GM10266 (cell line): ENCODE results near the gene HEATR1.

ENCODE experiments used
- DNase-seq: peaks from one replicate; pipeline ENCODE4 v3.0.0; 2012; ENCODE audit errors: extremely low spot score
- TF ChIP-seq, protein P1 (sequence below): IDR thresholded peaks from 2 replicates; pipeline ENCODE4 v1.5.1; 2012; ENCODE audit warnings: mild to moderate bottlenecking, low read depth; ENCODE audit not compliant: control insufficient read depth, insufficient read depth; ENCODE audit errors: missing control alignments

The HEATR1 gene

GRCh38 chr1:236526079-236526478 lies 78.2 kb downstream of the HEATR1 start:
- no peak for DNase-seq
- TF ChIP-seq, protein P1, sequence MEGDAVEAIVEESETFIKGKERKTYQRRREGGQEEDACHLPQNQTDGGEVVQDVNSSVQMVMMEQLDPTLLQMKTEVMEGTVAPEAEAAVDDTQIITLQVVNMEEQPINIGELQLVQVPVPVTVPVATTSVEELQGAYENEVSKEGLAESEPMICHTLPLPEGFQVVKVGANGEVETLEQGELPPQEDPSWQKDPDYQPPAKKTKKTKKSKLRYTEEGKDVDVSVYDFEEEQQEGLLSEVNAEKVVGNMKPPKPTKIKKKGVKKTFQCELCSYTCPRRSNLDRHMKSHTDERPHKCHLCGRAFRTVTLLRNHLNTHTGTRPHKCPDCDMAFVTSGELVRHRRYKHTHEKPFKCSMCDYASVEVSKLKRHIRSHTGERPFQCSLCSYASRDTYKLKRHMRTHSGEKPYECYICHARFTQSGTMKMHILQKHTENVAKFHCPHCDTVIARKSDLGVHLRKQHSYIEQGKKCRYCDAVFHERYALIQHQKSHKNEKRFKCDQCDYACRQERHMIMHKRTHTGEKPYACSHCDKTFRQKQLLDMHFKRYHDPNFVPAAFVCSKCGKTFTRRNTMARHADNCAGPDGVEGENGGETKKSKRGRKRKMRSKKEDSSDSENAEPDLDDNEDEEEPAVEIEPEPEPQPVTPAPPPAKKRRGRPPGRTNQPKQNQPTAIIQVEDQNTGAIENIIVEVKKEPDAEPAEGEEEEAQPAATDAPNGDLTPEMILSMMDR, result no peak

- no peak for DNase-seq
- TF ChIP-seq, protein P1, result no peak
Observed at GRCh38 chr1:236524895-236525184, 79.5 kb downstream of the HEATR1 start.

DNA sequence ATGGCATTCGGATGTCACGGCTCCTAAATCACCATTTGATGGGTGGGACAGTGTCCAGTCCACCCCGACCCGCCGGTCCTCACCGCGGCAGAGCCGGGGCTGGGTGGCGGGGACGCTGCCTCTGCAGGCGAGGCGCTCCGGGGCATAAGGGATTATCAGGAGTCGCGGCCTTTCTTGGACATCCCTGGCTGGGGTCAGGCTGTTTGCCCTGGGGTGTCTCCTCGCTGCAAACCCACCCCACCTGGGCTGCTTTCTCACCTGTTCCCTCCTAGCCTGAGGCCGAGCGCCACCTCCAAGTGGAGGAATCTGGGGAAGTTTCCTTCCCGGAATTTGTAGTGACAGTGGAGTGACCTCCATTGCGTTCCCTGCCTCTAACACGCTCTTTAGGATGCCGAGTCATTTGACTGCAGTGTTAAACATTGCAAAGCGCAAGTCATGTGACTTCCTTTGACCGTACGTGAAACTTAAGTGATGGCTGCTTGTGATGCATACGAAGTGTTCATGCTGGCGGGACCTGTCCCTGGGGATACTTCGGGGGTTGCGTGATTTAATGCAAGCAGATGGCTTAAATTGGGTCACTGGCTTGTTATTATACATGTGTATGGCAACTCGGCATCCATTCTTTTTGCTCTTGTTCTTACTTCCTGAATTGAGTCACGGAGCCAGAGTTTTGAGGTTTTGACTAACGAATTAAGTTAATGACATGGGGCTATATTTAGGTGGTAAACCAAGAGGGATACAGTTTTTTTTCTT lies 80.0 kb downstream of the HEATR1 start:
- TF ChIP-seq, protein P1, result no peak
- DNase-seq, result peak; percentile 77

GRCh38 chr1:236523704-236524141 lies 80.6 kb downstream of the HEATR1 start, which contains the start of gene LGALS8:
TSS of gene LGALS8 (plus strand) at chr1:236523982. CDS start at chr1:236526071, 2,089 bp downstream.
- TF ChIP-seq, protein P1, result no peak
- DNase-seq, result peak; percentile 80

- TF ChIP-seq, protein P1, result no peak
- no peak for DNase-seq
Observed at GRCh38 chr1:236522937-236523703, 81.2 kb downstream of the HEATR1 start.

DNA sequence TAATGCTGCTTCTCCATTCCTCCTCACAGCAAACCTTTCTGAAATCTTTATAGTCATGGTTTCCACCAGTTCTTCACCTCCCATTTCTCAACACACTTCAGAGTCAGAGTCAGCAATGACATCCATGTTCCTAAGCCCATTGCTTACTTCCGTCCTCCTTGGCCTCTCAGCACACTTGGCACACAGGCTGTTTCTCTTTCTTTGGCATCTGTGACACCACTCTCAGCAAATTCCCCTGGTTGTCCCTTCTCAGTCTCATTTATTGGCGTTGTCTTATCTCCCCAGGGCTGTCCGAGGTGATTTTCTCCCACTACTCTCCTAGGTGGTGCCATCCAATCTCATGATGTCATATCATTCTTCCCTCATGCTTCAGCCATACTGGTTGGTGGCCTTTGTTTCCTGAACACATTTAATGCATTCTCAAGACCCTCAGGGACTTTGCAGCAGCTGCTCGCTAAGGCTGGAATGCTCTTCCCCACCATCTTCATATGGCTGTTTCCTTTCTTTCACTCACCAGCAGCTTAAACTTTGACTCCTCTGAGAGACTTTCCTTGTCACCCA lies 83.8 kb downstream of the HEATR1 start:
- TF ChIP-seq, protein P1, result no peak
- no peak for DNase-seq
